ENCODE measurements around the gene ACD.

The ACD gene

DNA sequence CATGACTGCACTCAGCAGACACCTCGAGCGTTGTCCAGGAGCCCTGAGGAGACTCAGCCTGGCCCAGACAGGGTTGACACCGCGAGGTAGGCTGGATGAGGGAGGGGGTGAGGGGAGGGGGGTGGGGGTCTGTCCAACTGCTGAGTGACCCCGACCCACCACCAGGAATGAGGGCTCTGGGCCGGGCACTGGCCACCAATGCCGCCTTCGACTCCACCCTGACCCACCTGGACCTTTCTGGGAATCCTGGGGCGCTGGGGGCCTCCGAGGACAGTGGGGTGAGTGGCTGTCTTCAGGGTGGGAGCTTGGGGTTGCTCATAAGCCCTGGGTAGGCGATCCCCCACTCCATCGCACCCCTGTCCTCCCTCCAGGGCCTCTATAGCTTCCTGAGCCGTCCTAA lies 12.4 kb downstream of the ACD start:
- DNase-seq (ENCODE audit: low read depth in 2 of 2), result no peak

DNA sequence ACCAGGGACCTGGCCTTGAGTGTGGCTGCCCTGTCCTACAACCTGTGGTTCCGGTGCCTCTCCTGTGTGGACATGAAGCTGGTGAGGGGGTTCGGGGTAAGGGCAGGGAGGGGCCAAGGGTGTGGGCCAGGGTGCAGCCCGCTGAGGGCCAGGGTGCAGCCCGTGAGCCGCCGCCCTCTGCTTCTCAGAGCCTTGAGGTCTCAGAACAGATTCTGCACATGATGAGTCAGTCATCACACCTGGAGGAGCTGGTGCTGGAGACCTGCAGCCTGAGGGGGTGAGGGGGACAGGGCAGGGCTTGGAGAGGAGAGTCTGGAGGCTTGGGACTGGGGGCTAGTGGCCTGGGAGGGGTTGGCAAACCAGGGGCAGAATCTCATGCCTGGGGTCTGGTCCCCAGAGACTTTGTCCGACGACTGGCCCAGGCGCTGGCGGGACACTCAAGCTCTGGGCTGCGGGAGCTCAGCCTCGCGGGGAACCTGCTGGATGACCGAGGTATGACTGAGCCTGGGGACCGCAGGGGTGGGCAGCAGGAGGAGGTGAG lies 12.9 kb downstream of the ACD start:
- no peak for DNase-seq (ENCODE audit: low read depth in 2 of 2)

DNA sequence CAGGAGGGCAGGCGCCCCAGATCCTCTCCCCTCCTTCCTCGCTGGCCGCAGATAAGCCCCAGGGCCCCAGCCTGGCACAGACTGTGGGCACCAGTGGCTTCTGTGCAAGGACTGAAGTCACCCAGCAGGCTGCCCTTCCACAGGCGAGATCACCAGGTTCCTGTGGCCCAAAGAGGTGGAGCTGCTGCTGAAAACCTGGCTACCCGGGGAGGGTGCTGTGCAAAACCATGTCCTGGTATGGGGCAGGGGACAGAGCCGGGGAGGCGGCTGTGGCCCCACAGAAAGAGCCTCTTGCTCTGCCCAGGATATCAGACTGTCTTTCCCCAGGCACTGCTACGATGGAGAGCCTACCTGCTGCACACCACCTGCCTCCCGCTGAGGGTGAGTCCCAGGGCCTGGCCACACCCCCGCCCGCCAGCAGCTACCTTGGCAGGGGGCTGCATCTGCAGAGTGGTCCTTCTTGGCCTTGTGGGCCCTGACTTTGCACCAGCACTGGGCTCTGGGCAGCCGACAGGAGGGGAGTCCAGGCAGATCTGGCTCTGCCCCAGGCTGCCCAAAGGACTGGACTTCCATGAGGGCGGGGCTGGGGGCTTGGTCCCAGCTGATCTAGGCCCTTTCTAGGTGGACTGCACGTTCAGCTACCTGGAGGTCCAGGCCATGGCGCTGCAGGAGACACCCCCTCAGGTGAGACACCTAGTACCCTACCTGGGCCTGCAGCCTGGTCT lies 14.5 kb downstream of the ACD start:
- DNase-seq (ENCODE audit: low read depth in 2 of 2), result no peak

DNA sequence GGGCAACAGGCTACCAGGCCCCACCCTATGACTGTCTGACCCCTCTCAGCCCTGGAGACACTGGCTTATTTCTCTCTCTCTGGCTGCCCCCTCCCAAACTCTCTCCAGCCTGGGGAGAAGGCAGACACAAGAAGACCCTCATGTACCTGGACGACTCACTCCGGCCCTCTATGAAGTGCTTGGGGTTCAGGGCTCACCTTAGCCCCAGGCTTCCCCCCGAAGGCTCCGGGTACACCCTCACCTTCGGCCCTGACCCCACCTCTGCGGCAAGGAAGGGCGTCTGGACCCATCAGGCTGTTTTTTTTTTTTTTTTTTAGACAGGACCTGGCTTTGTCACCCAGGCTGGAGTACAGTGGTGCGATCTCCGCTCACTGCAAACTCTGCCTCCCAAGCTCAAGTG lies 16.0 kb downstream of the ACD start:
- no peak for DNase-seq (ENCODE audit: low read depth in 2 of 2)

DNA sequence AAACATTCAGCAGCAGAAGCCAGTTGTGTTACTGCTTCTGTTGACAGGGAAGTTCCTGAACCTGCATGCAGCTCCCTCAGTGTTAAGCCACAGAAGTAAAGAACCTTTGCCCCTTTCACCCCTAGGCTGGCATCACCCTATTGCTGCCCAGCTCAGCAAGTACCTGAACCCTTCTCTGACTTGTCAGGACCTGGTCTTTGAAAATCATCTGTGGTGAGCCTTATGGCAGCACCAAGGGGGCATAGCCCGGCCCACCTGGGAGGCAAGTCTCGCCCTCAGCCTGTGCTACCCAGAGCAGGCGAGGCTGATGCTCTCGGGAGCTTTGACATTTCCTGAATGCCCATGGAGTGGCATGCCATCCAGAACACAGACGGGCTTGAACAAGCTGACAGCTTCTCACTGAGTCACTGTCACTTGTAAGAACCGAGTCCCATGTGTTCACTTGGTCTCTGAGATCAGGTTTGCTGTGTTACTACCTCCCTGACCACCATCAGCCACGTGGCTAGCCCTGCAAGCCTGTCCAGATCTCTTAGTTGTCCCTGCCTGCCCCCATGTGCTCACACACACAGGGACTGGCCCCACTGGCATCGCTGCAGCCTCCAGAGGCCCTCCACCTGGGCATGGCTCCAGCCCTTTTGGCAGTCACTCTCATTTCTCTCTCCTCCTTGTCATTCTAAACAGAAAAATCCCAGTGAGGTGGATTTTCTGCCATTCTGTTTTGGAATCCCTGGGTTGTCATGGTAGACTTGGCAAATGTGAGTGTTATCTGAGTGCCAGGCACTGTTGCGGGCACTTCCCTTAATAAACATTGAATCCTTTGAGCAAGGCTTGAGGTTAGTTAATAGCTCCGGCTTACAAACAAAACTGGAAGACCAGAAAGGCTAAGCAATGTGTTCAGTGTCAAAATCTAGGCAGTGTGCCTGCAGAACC lies 18.0 kb downstream of the ACD start:
- no peak for DNase-seq (ENCODE audit: low read depth in 2 of 2)

DNA sequence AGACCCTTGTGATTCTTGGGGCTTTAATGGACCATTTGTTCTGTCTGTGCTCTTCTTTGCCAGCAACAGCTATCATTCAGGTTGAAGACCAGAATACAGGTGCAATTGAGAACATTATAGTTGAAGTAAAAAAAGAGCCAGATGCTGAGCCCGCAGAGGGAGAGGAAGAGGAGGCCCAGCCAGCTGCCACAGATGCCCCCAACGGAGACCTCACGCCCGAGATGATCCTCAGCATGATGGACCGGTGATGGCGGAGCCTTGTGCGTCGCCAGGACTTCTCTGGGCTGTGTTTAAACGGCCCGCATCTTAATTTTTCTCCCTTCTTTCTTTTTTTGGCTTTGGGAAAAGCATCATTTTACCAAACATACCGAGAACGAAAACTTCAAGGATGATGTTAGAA lies 22.4 kb downstream of the ACD start:
- no peak for DNase-seq (ENCODE audit: low read depth in 2 of 2)

DNA sequence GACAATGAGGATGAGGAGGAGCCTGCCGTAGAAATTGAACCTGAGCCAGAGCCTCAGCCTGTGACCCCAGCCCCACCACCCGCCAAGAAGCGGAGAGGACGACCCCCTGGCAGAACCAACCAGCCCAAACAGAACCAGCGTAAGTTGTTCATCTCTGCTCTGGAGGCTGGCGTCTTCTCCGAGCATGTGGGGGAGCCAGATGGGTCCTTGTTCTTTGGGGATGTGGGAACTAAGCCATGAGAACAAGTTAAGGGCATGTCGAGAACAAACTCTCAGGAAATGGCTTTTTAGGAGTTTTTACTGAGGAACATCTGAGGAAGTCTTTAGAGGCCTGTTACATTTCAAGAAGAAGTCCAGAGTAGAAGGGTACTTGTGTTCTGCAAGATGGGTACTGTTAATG lies 23.3 kb downstream of the ACD start:
- no peak for DNase-seq (ENCODE audit: low read depth in 2 of 2)

DNA sequence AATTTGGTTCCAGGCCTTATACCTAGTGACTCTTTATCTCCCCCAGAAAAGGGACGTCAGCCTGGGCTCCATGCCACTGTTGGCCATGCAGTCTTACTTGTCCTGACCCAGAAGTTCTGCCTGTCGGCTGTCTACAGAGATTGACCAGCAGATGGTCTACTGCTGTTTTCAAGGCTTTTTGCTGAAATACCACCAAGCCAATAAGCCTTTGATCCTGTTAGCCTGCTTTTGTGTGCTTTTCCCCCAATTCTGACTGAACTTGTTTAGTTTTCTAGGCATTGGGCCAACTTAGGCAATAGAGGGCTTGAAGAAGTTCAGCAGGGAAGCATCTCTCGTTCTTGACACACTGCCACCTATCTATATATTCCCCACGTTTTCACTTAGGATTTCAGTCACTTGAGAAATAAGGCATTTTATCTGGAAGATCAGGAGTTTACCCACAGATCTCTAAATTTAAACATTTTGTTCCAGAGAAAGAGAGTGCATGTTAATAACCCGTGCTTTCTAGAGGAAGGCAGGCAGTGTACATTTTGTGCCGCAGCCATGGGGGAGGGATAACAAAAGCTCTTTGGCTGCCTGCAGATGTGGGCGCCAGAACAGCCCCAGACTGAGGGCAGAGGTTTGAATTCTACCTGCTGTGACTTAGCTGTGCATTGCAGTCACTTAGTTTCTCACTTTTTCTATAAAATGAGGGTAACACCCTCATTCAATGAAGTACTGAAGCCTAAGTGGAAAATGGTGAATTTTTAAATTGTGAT lies 27.5 kb downstream of the ACD start:
- DNase-seq (ENCODE audit: low read depth in 2 of 2), result no peak

DNA sequence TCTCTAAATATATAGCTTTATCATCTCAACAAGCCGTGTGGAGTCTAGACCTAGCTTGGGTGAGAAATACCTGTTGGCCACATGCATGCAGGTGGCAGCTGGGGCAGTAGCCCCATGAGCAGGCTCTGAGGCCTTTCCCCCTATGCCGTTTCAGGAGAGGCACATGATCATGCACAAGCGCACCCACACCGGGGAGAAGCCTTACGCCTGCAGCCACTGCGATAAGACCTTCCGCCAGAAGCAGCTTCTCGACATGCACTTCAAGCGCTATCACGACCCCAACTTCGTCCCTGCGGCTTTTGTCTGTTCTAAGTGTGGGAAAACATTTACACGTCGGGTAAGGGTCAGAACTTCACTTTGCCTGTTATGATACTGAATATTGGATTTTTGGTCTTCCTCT lies 31.8 kb downstream of the ACD start:
- no peak for DNase-seq (ENCODE audit: low read depth in 2 of 2)

DNA sequence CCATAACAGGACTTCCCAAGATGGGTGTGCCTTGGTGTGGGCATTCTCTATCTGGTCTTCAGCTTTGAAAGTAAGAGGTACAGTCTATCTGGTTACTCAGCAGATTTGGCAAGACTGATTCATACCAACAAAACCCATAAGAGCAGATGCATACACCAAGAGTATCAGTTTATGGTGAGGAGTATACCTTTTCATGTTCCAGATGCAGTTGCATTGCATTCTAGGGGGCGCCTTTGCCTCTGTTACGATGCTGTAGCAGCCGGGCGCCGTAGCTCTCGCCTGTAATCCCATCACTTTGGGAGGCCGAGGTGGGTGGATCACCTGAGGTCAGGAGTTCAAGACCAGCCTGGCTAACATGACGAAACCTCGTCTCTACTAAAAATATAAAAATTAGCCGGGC lies 46.3 kb downstream of the ACD start:
- peak in 1 of 2 donors; percentile 5 for DNase-seq (ENCODE audit: low read depth in 2 of 2)

DNA sequence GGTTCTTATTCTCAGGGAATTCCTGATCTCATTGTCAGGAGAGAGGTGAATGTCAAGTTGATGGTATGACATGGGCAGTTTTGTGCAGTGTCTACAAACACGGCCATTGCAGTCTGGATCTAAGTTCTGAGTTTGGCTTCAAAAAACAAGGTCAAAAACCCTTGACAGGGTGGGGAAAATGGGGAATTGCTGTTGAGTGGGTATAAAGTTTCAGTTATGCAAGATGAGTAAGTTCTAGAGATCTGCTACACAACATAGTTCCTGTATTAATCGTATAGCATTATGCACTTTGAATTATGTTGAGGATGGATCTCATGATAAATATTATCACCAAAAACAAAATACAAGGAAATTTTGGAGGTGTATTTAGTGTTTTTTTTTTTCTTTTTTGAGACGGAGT lies 51.7 kb downstream of the ACD start:
- no peak for DNase-seq (ENCODE audit: low read depth in 2 of 2)
